ENCODE results near the gene UACA.
A peak's percentile ranks its signal among the peaks of the same experiment; 100 is the strongest.
"Not testable (repeated sequence)": the region's sequence is repeated elsewhere in the genome, so short reads cannot be mapped to it uniquely, and the experiment has no call there.

Gene UACA, protein sequence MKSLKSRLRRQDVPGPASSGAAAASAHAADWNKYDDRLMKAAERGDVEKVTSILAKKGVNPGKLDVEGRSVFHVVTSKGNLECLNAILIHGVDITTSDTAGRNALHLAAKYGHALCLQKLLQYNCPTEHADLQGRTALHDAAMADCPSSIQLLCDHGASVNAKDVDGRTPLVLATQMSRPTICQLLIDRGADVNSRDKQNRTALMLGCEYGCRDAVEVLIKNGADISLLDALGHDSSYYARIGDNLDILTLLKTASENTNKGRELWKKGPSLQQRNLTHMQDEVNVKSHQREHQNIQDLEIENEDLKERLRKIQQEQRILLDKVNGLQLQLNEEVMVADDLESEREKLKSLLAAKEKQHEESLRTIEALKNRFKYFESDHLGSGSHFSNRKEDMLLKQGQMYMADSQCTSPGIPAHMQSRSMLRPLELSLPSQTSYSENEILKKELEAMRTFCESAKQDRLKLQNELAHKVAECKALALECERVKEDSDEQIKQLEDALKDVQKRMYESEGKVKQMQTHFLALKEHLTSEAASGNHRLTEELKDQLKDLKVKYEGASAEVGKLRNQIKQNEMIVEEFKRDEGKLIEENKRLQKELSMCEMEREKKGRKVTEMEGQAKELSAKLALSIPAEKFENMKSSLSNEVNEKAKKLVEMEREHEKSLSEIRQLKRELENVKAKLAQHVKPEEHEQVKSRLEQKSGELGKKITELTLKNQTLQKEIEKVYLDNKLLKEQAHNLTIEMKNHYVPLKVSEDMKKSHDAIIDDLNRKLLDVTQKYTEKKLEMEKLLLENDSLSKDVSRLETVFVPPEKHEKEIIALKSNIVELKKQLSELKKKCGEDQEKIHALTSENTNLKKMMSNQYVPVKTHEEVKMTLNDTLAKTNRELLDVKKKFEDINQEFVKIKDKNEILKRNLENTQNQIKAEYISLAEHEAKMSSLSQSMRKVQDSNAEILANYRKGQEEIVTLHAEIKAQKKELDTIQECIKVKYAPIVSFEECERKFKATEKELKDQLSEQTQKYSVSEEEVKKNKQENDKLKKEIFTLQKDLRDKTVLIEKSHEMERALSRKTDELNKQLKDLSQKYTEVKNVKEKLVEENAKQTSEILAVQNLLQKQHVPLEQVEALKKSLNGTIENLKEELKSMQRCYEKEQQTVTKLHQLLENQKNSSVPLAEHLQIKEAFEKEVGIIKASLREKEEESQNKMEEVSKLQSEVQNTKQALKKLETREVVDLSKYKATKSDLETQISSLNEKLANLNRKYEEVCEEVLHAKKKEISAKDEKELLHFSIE (N-terminal part only)

DNA sequence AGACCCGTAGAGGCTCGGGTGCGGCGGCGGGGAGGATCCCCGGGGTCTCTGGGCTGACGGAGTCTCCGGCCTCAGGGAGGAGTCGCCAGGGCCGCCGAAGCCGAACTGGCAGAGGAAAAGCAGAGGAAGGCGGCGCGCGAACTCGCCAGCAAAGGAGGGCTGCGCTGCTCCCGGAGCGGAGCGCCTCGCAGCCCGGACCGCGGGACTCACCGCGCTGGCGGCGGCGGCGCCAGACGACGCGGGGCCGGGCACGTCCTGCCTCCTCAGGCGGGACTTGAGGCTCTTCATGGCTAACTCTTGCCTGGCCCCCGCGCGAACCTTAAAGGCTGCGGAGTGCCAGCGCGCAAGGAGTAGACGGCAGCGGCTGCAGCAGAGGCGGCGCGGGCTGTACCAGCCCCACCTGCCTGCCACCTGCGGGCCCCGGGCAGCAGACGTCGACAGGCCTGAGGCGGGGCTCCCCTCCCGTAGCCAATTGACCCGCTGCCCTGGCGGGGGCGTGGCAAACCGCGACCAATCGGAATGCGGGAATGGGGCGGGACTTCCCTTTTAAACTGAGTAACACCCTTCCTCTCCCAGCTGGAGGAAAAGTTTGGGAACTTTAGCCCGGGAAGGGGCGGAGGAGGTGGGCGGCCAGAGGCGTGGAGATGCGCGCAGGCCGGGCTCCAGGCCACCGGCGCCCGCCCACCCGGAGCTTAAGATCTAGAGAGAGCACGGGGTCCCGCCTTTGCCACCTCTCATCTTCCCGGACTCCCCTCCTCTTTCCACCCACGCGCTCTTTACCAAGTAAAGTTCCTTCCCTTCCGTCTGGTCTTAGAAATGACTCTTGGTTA, at the start of gene UACA:
Gene UACA (minus strand): TSS at position 439 of the 830 bp plus-strand sequence. CDS start 151 bp downstream, at position 288.
- TF ChIP-seq ZNF274 (IDR thresholded peaks at IDR 0.05; ENCODE audit: low read depth, low read length): no peak
- H3K4me3 ChIP-seq (ENCODE audit: low read length): peak within 1 kb of the TSS; percentile 39

DNA sequence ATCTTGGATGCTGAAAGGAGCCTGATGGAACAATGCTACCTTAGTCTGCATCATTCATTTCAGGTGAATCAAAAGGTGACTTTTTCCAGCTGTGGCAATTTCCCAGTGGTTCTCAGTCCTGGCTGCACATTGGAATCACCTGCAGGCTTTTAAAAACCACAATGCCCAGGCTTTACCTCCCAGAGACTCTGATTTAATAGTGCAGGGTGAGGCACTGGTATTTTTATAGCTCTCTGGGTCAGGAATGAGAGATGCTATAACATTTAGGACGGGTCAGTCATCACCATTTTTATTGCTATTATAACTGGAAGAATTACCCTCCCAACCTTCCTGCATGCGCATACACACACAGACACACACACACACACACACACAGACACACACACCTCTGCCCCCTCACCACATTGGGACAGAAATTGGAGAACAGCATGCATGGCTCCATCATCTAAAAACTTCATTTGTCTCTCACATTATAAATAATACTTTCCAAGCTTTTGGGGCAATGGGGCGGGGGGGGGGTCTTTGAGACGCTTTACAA, 49.5 kb upstream of the UACA start:
- no peak for TF ChIP-seq ZNF274 (IDR thresholded peaks at IDR 0.05; ENCODE audit: low read depth, low read length)
- H3K4me3 ChIP-seq (ENCODE audit: low read length): no peak overlapping the region

DNA sequence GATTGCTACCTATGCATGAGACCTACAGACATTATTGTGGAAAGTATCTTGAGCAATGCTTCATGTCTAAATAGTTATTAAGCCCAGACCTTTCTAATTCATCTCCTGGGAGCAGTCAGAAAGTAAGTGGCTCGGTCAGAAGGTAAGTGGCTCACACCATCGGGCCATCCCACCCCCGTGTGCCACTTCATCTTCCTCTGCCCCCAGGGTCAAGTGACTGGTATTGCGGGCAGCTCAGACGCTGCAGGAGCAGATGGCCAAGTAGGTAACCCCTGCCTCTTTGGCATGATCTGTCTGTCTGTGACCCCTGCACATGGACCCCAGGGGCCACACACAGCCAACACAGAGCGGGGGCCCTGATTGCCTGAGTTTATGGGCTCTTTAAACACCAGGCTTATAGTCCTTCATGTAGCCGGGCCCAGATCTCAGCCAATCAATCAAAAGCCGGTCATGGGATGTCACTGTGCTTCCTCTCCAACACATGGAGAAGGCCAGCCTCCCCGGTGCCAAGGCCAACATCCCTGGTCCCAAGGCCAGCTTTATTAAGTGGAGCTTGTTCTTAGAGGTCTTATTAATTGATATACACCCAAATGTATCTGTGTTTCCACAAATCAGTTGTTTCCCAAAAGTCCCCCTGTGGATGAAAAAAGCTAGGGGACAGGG, 47.7 kb upstream of the UACA start:
- no peak overlapping the region for H3K4me3 ChIP-seq (ENCODE audit: low read length)
- TF ChIP-seq ZNF274 (IDR thresholded peaks at IDR 0.05; ENCODE audit: low read depth, low read length): no peak

DNA sequence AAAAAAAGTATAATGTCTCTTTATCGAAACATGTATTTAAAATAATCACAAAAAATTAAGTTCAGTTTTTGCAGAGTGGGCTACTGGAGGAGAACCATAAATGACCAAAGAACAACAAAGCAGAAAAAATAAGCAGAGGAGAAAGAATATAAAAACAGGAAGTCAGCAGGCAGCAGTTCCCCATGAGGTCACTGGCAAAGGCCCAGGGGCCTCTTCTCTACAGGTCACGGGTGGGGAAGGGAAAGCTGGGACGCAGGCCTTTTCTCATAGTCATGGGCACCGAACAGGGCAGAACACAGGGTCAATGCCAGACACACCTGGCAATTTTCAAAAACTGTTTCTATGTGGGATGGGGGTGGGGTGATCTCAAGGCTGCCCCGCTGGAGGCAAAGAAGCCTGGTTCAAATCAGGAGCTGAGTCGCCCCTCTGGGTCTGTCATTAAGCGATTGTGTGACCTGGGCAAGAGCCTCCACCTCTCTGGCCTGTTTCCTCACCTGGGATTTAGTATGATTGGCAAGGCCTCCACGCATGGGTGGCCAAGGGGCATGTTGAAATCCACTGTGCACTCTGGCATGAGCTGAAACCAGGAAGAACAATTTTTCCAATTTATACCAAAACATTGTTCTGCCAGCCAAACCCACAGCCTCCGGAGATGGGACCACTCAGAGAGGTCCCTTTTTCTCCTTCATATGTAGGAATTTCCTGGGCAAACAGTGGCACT, 43.8 kb upstream of the UACA start:
- TF ChIP-seq ZNF274 (IDR thresholded peaks at IDR 0.05; ENCODE audit: low read depth, low read length): no peak
- H3K4me3 ChIP-seq (ENCODE audit: low read length): no peak overlapping the region

DNA sequence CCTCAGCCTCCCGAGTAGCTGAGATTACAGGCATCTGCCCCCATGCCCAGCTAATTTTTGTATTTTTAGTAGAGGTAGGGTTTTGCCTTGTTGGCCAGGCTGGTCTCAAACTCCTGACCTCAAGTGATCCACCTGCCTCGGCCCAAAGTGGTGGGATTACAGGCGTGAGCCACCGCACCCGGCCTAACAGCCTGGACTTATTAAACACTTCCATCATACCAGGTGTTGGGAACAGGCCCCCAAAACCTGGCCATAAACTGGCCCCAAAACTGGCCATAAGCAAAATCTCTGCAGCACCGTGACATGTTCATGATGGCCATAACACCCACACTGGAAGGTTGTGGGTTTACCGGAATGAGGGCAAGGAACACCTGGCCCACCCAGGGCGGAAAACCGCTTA, 41.0 kb upstream of the UACA start:
- H3K4me3 ChIP-seq (ENCODE audit: low read length): not testable (repeated sequence)

DNA sequence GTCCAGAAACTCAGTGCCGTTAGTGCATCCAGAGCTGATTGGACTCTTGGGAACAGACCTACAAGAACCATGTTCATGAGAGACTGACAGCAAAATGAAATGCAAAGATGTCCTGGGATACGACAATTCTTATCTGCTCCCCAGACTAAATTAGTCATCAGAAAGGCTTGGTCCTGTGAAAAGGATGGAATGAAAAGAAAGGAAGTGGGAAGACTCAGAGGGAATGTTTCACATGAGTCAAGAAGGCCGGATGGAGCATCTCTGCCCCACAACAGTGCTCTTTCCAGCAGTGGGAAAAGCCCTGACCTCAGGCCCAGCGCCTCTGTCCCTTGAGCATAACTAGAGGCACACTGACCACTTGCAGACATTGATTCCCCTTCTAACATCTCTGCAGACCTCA, 39.3 kb upstream of the UACA start:
- no peak overlapping the region for H3K4me3 ChIP-seq (ENCODE audit: low read length)
- no peak for TF ChIP-seq ZNF274 (IDR thresholded peaks at IDR 0.05; ENCODE audit: low read depth, low read length)

DNA sequence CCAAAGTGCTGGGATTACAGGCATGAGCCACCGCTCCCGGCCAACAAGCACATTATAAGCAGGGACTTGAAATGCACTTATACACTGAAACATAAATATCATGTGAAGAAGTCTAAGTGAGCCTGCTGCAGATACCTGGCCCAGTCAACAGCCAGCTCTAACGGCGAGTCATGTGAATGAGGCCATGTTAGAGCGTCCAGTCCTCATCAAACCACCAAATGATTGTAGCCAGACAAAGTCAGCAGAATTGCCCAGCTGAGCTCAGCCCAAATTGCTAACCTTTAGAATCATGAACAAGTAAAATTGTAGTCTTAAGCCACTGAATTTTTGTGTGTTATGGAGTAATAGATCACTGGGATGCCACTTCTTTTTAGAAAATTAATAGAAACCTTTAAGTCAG, 37.8 kb upstream of the UACA start:
- H3K4me3 ChIP-seq (ENCODE audit: low read length): no peak overlapping the region
- no peak for TF ChIP-seq ZNF274 (IDR thresholded peaks at IDR 0.05; ENCODE audit: low read depth, low read length)

DNA sequence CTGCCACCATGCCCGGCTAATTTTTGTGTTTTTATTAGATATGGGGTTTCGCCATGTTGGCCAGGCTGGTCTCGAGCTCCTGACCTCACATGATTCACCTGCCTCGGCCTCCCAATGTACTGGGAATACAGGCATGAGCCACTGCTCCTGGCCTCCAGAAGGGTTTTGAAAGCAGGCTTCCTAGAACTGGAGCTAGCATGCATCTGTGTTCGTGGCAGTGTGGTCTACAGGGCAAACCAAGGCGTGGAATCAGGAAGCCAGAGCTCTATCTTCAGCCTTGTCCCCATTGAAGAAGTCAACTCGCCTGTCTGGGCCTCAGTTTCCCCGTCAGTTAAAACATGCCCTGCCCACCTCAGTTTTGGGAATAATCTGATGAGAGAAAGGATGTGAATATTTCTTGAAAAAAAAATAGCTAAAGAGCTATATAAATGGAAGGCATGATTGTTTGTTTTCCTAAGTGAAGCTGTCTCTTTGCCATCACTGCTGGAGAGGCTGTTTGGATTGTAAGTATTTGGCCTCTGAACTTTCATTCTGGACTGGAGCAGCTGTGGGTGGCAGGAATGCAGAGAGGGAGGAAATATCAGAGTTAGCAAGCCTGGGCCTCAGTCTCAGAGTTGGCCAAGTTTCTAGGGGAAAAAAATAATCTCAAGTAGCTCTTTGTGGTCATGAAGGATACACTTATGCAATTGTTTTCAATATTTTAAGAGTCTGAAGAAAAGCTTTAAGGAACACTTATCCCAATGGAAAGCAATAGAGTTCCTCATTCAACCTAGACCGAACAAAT, 36.5 kb upstream of the UACA start:
- TF ChIP-seq ZNF274 (IDR thresholded peaks at IDR 0.05; ENCODE audit: low read depth, low read length): no peak
- no peak overlapping the region for H3K4me3 ChIP-seq (ENCODE audit: low read length)

DNA sequence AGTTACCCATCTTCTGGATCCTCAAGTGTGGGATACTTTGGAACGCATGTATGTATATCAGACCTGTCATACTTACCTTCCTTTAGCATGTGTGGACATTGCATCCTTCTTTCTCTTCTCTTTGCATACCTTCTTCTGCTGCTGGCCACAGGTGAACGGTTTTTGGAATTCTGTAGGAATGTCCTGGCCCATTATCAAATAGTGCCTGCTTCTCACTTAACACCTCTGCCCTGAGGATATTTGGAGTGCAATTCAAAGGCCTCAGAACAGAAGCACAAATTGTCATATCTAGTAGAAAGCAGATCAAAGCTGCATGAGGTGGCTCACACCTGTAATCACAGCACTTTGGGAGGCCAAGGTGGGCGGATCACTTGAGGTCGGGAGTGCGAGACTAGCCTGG, 34.1 kb upstream of the UACA start:
- no peak for TF ChIP-seq ZNF274 (IDR thresholded peaks at IDR 0.05; ENCODE audit: low read depth, low read length)
- no peak overlapping the region for H3K4me3 ChIP-seq (ENCODE audit: low read length)

DNA sequence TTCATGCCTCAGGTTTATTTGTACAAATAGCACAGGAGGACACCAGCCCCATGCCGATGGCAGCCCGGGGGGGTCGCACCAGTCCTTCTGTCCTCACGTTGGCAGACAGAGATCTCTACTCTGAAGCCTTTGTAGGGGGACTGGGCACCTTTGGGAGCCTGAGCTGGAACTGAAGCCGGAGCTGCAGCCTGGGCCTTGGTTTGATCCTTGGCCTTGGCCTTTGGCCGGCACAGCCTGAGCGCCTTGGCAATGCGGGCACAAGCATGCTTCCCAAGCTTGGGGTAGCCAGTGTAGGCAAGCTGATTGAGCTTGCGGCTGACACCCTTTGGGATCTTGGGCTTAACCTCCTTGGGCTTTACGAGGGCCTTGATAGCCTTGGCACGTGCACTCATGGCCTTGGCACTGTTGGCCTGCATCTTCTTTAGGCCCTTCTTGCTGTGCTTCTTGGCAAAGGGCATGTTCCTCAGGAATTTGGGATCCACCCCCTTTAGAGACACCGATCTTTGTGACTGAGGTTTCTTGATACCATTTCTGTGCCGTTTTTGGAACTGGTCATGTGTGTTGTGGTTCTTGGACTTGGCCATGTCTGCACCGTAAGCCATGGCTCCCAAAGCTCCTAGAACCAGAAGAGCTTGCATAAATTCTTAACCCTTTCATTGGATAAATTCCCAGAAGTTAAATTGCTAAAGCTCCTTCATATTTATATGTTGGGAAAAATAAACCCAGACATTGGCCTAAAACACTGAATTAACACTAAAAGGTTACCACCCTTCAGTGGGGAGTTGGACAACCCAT, 33.4 kb upstream of the UACA start:
- H3K4me3 ChIP-seq (ENCODE audit: low read length): no peak overlapping the region
- TF ChIP-seq ZNF274 (IDR thresholded peaks at IDR 0.05; ENCODE audit: low read depth, low read length): no peak

DNA sequence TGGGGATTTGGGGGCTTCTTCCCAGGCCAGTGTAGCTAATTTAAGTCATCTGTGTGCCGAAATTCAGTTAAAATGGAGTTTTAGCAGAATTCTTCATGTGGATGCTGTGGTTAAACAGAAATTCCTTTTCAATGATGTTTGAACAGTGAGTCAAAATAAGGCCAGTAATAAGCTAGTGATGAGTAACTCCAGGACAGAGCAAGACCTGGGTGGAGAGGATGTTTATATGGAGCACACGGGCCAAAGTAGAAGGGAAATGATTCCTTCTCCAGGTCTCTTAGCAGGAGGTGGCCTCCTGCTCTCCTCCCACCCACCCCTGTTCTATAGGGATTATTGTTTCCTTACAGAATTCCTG, 31.9 kb upstream of the UACA start:
- TF ChIP-seq ZNF274 (IDR thresholded peaks at IDR 0.05; ENCODE audit: low read depth, low read length): no peak
- no peak overlapping the region for H3K4me3 ChIP-seq (ENCODE audit: low read length)

Data from GM08714 (cell line).